Stimulated activated CD8-positive, alpha-beta memory T cell treated with anti-CD3 and anti-CD28 coated beads, Interleukin-15, amount 100 ng/mL, for 4 hours (primary cell): ENCODE measurements around the gene NREP.

Experiments used
- DNase-seq, 2 donors: peaks; one replicate each; pipeline ENCODE4 v3.0.0-alpha.2; 2020; ENCODE audit warnings: low read depth in 2 of 2

The NREP gene

GRCh38 chr5:111697215-111697614 lies 59.8 kb downstream of the NREP start:
- no peak for DNase-seq

GRCh38 chr5:111695991-111696390 lies 61.0 kb downstream of the NREP start:
- no peak for DNase-seq

GRCh38 chr5:111694133-111694532 lies 62.9 kb downstream of the NREP start:
- no peak for DNase-seq

GRCh38 chr5:111691914-111692313 lies 65.1 kb downstream of the NREP start:
- no peak for DNase-seq

- no peak for DNase-seq
These were observed 65.5 kb downstream of the NREP start for GRCh38 chr5:111691508-111691907.

GRCh38 chr5:111689357-111689935 lies 67.5 kb downstream of the NREP start:
- no peak for DNase-seq

- no peak for DNase-seq
These were observed 71.0 kb downstream of the NREP start for GRCh38 chr5:111685969-111686368.

GRCh38 chr5:111682641-111683040 lies 74.4 kb downstream of the NREP start:
- no peak for DNase-seq

GRCh38 chr5:111682121-111682520 lies 74.9 kb downstream of the NREP start:
- DNase-seq: no peak

GRCh38 chr5:111681414-111682120 lies 75.4 kb downstream of the NREP start:
- DNase-seq: no peak

- DNase-seq: no peak
These were observed 76.1 kb downstream of the NREP start for GRCh38 chr5:111680737-111681413.

GRCh38 chr5:111679611-111680010 lies 77.4 kb downstream of the NREP start:
- no peak for DNase-seq
